G401 (cell line): ENCODE measurements around the gene PCSK5. TPM values are rescaled to one million over a fixed set of nuclear protein-coding genes. Genes with fewer than 3 reads are reported as not detected.
A peak's percentile ranks its signal among the peaks of the same experiment; 100 is the strongest.

Experiments used
- DNase-seq: peaks from one replicate; pipeline ENCODE4 v3.0.0-alpha.2; 2015; ENCODE audit warnings: low spot score
- in situ Hi-C: cut with HindIII; loops from 2 replicates; pipeline ENCODE4 v1.10.0; 2016; ENCODE audit warnings: low sequenced_read_pairs, mixed read lengths
- total RNA-seq: library from RNA; depleted of rRNA; stranded (reverse); fragments of >200 nt; shearing (Covaris generic); gene quantifications from 2 replicates; pipeline ENCODE4 v1.2.3, GENCODE V29; 2014

The PCSK5 gene
- total RNA-seq, 1 experiment from 2014 or later: 5.3 TPM

- in situ Hi-C loops: no loop called here
These were observed 484.5 kb downstream of the PCSK5 start for GRCh38 chr9:76374783-76375559.

GRCh38 chr9:76377791-76378190 is 487.3 kb downstream of the PCSK5 start:
- in situ Hi-C loops: no loop called here
- no peak for DNase-seq

More at GRCh38 chr9:76374783-76375559, 484.5 kb downstream of the PCSK5 start:
- DNase-seq: no peak

DNA sequence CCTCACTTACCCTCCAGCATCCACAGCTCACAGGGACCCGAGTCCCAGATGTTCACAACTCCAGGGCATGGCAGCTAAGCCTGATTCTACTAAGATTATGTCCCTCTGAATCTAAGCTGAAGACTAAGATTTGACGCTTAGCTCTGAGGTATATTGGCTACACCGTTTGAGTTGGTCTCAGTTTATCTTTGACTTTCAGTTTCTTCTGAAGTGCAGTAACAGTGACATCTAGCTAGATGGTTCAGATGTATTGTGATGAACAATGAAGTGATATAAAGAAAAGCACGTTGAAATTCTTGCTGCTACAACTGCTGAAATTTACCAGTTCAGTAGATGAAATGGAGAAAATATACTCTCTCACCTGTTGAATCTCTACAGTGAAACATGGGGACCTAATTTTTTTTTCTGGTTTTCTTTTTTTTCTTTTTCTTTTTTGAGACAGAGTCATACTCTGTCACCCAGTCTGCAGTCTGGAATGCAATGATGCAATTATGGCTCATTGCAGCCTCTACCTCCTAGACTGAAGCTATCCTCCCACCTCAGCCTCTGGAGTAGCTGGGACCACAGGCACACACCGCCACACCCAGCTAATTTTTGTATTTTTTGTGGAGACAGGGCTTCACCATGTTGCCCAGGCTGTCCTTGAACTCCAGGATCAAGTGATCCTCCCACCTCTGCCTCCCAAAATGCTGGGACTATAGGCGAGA is 488.0 kb downstream of the PCSK5 start:
- in situ Hi-C loops: no loop called here

GRCh38 chr9:76379494-76379893 is 489.0 kb downstream of the PCSK5 start:
- in situ Hi-C loops: no loop called here
- no peak for DNase-seq

More for the DNA sequence above, 488.0 kb downstream of the PCSK5 start:
- no peak for DNase-seq

GRCh38 chr9:76390656-76391055 is 500.2 kb downstream of the PCSK5 start:
- no peak for DNase-seq
- in situ Hi-C loops: no loop called here

- in situ Hi-C loops: no loop called here
These were observed 503.9 kb downstream of the PCSK5 start, which contains the start of gene RFK for GRCh38 chr9:76394195-76394959. RFK (minus strand) TSS chr9:76394426; CDS start chr9:76394171, 255 bp downstream.

DNA sequence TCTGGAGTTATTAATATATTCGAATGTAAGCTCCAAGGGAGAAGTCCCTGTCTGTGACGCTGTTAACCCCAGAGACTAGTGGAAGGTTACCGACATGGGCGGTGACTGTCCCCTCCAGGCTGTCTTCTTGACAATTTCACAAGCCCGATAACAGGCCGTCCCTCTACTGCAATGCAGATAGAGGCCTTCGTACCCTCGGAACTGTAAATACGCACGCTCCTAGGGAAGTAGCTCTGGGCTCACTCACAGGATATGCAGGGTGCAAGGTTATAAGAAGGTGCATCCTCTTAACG is 504.4 kb downstream of the PCSK5 start:
- DNase-seq: peak; percentile 78
- in situ Hi-C loops: no loop called here

More at GRCh38 chr9:76394195-76394959, 503.9 kb downstream of the PCSK5 start, which contains the start of gene RFK:
- peak; percentile 88 for DNase-seq

DNA sequence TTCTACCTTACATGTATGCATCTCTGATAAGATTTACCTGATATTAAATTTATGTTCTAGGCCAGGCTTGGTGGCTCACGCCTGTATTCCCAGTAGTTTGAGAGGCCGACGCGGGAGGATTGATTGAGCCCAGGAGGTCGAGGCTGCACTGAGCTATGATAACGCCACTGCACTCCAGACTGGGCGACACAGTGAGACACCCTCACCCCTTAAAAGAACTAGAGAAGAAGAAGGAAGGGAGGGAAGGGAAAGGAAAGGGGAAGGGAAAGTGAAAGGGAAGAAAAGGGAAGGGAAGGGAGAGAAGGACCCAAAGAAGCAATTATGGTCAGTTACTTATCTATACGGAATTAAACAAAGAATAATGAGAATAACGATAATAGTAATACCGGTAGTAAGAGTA is 504.9 kb downstream of the PCSK5 start:
- no peak for DNase-seq
- in situ Hi-C loops: no loop called here

GRCh38 chr9:76396144-76396543 is 505.7 kb downstream of the PCSK5 start:
- DNase-seq: no peak
- in situ Hi-C loops: no loop called here

DNA sequence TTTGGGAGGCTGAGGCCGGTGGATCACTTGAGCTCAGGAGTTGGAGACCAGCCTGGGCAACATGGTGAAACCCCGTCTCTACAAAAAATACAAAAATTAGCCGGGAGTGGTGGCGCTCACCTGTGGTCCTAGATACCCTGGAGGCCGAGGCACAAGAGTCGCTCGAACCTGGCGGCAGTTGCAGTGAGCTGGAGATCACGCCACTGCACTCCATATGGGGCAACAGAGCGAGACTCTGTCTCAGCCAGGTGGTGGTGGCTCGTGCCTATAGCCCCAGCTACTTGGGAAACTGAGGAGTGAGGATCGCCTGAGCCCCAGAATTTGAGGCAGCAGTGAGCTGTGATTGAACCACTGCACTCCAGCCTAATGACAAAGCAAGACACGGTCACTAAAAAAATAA is 506.1 kb downstream of the PCSK5 start:
- in situ Hi-C loops: no loop called here

DNA sequence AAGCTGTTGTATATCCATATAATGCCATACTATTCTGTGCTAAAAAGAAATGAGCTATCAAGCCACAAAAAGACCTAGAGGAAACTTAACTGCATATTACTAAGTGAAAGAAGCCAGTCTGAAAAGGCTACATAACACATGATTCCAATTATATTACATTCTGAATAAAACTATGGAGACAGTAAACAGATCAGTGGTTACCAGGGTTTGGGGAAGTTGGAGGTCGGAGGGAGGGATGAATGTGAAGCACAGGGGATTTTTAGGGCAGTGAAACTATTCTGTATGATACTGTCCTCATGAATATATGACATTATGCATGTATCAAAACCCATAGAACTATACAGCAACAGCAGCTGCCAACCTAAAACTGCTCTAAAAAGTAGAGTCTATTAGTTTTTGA is 509.4 kb downstream of the PCSK5 start:
- in situ Hi-C loops: no loop called here
- no peak for DNase-seq

More for the DNA sequence above, 506.1 kb downstream of the PCSK5 start:
- no peak for DNase-seq

DNA sequence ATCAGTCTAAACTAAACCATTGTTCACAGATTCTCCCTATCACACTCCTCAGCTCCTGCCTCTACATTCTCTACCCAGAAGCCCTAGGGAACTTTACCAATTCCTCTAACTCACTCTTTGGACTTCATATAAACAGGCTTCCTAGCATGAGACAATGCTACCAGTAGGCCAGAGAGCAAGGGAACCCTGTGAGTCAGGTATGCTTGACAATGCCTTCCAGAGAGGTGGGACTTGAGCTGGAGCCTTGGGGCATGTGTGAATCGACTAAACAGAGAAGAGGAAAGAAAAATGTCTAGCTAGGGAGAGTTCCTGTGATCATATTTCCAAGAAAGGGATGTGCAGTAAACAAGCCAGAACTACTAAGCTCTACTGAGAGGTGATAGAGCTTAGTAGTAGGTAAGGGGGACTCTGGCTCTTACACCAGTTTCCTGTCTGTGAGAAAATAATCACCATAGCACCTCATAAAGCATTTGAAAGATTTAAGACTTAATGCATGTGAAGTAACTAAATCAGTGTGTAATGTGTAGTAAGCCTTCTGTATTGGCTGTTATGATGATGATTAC is 510.1 kb downstream of the PCSK5 start:
- in situ Hi-C loops: no loop called here

DNA sequence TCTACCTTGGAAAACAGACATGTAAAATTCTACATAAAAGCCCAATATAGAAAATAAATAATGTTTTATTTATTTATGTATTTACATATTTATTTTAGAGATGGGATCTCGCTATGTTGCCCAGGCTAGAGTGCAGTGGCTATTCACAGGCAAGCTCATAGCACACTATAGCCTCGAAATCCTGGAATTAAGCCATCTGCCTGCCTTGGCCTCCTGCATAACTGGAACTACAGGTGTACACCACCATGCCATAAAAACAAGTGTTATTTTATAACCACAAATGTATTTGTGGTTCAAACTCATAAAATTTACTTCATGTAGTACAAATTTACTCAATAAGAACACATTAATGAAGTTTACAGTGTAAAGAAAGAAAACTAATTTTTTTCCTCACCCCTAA is 510.7 kb downstream of the PCSK5 start:
- no peak for DNase-seq
- in situ Hi-C loops: no loop called here

More for the DNA sequence above, 510.1 kb downstream of the PCSK5 start:
- no peak for DNase-seq

GRCh38 chr9:76401580-76402354 is 511.3 kb downstream of the PCSK5 start:
- no peak for DNase-seq
- in situ Hi-C loops: no loop called here

DNA sequence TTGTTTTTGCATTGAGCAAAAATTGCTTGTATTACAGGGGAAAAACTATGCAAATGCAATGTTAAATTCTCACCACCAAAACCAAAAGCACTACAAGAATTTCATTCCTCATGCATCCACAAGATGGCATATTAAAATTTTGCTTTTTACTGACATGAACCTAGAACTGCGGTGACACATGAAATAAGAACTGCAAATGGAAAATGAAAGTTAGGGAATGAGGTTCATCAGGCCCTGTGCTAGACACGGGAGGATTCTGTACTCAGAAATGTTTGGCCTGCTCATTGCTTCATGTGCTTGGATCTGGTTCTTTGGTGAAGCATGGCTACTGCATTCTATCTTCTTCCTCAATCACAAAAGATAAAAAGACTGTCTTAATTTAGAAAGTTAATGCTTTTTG is 512.9 kb downstream of the PCSK5 start:
- in situ Hi-C loops: no loop called here
- peak; percentile 60 for DNase-seq

GRCh38 chr9:76404401-76404800 is 513.9 kb downstream of the PCSK5 start:
- in situ Hi-C loops: no loop called here
- no peak for DNase-seq

DNA sequence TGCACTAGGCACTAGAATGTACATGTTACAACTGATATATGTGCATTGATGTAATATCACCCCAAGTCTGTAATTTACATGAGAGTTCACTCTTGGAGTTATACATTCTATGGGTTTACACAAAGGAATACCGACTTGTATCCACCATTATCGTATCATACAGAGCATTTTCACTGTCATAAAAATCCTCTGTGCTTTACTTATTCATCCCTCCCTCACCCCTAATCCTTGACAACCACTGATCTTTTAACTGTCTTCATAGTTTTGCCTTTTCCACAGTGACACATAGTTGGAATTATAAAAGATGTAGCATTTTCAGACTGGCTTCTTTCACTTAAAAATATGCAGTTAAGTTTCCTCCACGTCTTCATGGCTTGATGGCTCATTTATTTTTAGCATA is 514.9 kb downstream of the PCSK5 start:
- DNase-seq: no peak
- in situ Hi-C loops: no loop called here

- in situ Hi-C loops: no loop called here
- no peak for DNase-seq
These were observed 515.4 kb downstream of the PCSK5 start for GRCh38 chr9:76405868-76406267.
